Fibroblast of lung (primary cell): Measurements from ENCODE around the gene HOOK1. TPM values are rescaled to one million over a fixed set of nuclear protein-coding genes. Genes with fewer than 3 reads are reported as not detected.

Experiments
- DNase-seq, 2 donors: peaks; one replicate each; pipeline versions ENCODE4 v3.0.0 to v3.0.0-alpha.2; 2010; ENCODE audit warnings: low read depth in 2 of 2
- H2AFZ ChIP-seq: 2 replicates; pipeline ENCODE4 v1.5.1; 2012; ENCODE audit warnings: low read length, control low read depth, inconsistent platforms
- H3K27ac ChIP-seq: 2 replicates; pipeline ENCODE4 v1.5.1; 2011; ENCODE audit warnings: low read length, control low read depth; ENCODE audit not compliant: insufficient read depth
- H3K27me3 ChIP-seq: 2 replicates; pipeline ENCODE4 v1.5.1; 2011; ENCODE audit warnings: mild to moderate bottlenecking, low read length; ENCODE audit not compliant: control insufficient read depth, insufficient read depth
- H3K36me3 ChIP-seq: 2 replicates; pipeline ENCODE4 v1.5.1; 2011; ENCODE audit warnings: low read length; ENCODE audit not compliant: control insufficient read depth, insufficient read depth
- H3K4me1 ChIP-seq: 2 replicates; pipeline ENCODE4 v1.5.1; 2011; ENCODE audit warnings: low read length; ENCODE audit not compliant: control insufficient read depth, insufficient read depth; ENCODE audit errors: extremely low read depth
- H3K4me2 ChIP-seq: 2 replicates; pipeline ENCODE4 v1.5.1; 2011; ENCODE audit warnings: low read length, control low read depth; ENCODE audit not compliant: insufficient read depth; ENCODE audit errors: extremely low read depth
- H3K4me3 ChIP-seq, 4 experiments: fragments of 200-600 bp in 1 of 4; sonication (generic) in 1 of 4; replicated peaks in 1 of 4; 2 replicates each; pipeline ENCODE4 v1.5.1; 2011 to 2016; ENCODE audit warnings: low read length in 4 of 4, low read depth in 3 of 4, mild to moderate bottlenecking in 3 of 4, control low read depth in 2 of 4, inconsistent platforms in 1 of 4, mixed read lengths in 1 of 4; ENCODE audit not compliant: insufficient read depth in 1 of 4; ENCODE audit errors: control extremely low read depth in 1 of 4
- H3K79me2 ChIP-seq: 2 replicates; pipeline ENCODE4 v1.5.1; 2012; ENCODE audit warnings: mild to moderate bottlenecking, low read length, inconsistent platforms; ENCODE audit not compliant: control insufficient read depth, insufficient read depth
- H3K9ac ChIP-seq: 2 replicates; pipeline ENCODE4 v1.5.1; 2011; ENCODE audit warnings: mild to moderate bottlenecking, low read length, control low read depth; ENCODE audit not compliant: insufficient read depth
- H3K9me3 ChIP-seq: 2 replicates; pipeline ENCODE4 v1.5.1; 2012; ENCODE audit warnings: low read depth, low read length; ENCODE audit not compliant: control insufficient read depth, insufficient read depth
- H4K20me1 ChIP-seq: 2 replicates; pipeline ENCODE4 v1.5.1; 2011; ENCODE audit warnings: low read length; ENCODE audit not compliant: control insufficient read depth, insufficient read depth; ENCODE audit errors: extremely low read depth
- CTCF ChIP-seq, 2 donors: IDR thresholded peaks in 1 of 2; conservative IDR thresholded peaks in 1 of 2; 1 replicate in 1 of 2; 2 replicates in 1 of 2; pipeline ENCODE4 v1.5.1; 2011 to 2012; ENCODE audit warnings: low read length in 2 of 2, control low read depth in 1 of 2, inconsistent platforms in 1 of 2, low read depth in 1 of 2, mild to moderate bottlenecking in 1 of 2
- EZH2 ChIP-seq: IDR thresholded peaks from 2 replicates; pipeline ENCODE4 v1.5.1; 2012; ENCODE audit warnings: low read length, control low read depth, mild to moderate bottlenecking; ENCODE audit errors: missing control alignments
- polyA plus RNA-seq, 2 donors: library from polyadenylated mRNA; depleted of rRNA in 1 of 2; stranded (reverse) in 1 of 2; unstranded in 1 of 2; fragments of >200 nt; gene quantifications; 2 replicates each; pipeline ENCODE4 v1.2.1, GENCODE V29; 2011 to 2012; ENCODE audit warnings: missing spikeins in 1 of 2
- total RNA-seq: library from RNA; depleted of rRNA; stranded (reverse); fragments of >200 nt; gene quantifications from 2 replicates; pipeline ENCODE4 v1.2.1, GENCODE V29; 2014

HOOK1 gene
- total and polyA plus RNA-seq, 2 donors (not counting 1 experiment from before 2014, with no cell fraction given) = under 0.01 TPM; not detected in 1

GRCh38 chr1:59915516-59915915, 100.8 kb downstream of the HOOK1 start:
- no peak for DNase-seq
- no peak overlapping the region for H3K4me2 ChIP-seq

GRCh38 chr1:59917026-59917784, 102.5 kb downstream of the HOOK1 start:
- no peak overlapping the region for H3K27ac ChIP-seq
- H3K4me2 ChIP-seq = no peak overlapping the region
- no peak for DNase-seq
- no peak overlapping the region for H2AFZ ChIP-seq
- H3K27me3 ChIP-seq = no peaks in the 10 kb centered on the region
- H3K4me1 ChIP-seq = no peaks in the 10 kb centered on the region
- no peaks in the 10 kb centered on the region for H3K36me3 ChIP-seq
- no peak overlapping the region for H3K4me3 ChIP-seq
- H3K79me2 ChIP-seq = no peaks in the 10 kb centered on the region
- H3K9me3 ChIP-seq = no peaks in the 10 kb centered on the region
- H4K20me1 ChIP-seq = no peaks in the 10 kb centered on the region
- H3K9ac ChIP-seq = no peak overlapping the region
- no peak for TF ChIP-seq EZH2
- no peak for TF ChIP-seq CTCF (conservative IDR thresholded peaks at IDR 0.05 in 1 of 2, IDR thresholded peaks at IDR 0.05 in 1 of 2; ENCODE audit: low read depth in 1 of 2, low read length in 2 of 2)

More at GRCh38 chr1:59915516-59915915, 100.8 kb downstream of the HOOK1 start:
- Histone ChIP-seq H3K27ac (no peak overlapping the region), H3K9ac (no peak overlapping the region), H3K79me2 (no peaks in the 10 kb centered on the region), H3K27me3 (no peaks in the 10 kb centered on the region), H3K4me3 (no peak overlapping the region), H4K20me1 (no peaks in the 10 kb centered on the region), H3K36me3 (no peaks in the 10 kb centered on the region), H3K9me3 (no peaks in the 10 kb centered on the region), H3K4me1 (no peaks in the 10 kb centered on the region), H2AFZ (no peak overlapping the region)
- no peak for TF ChIP-seq CTCF (conservative IDR thresholded peaks at IDR 0.05 in 1 of 2, IDR thresholded peaks at IDR 0.05 in 1 of 2; ENCODE audit: low read depth in 1 of 2, low read length in 2 of 2)
- no peak for TF ChIP-seq EZH2

DNA sequence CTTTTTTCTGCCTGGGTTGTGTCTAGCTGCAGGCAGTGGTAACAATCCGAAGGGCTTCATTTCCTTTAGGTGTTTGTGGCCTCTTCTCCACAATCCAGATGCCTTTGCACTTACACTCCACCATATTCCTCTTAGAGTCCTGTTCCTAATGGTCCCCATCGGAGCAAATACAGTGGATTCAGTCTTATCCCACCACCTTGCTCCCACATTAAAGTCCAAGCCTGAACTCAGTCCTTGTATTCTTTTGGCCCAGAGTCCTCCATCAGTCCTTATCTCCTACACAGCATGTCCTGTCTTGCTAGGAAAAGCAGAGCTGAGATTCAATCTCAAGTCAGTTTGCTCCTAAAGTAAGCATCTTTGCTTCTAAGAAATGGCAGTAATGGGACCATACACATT, 103.0 kb downstream of the HOOK1 start:
- Histone ChIP-seq H3K79me2 (no peaks in the 10 kb centered on the region), H3K9ac (no peak overlapping the region), H3K27me3 (peaks cover under 1% of the 10 kb centered on the region), H3K4me1 (no peaks in the 10 kb centered on the region), H3K27ac (no peak overlapping the region), H4K20me1 (no peaks in the 10 kb centered on the region), H3K9me3 (no peaks in the 10 kb centered on the region), H2AFZ (no peak overlapping the region), H3K4me3 (no peak overlapping the region), H3K4me2 (no peak overlapping the region), H3K36me3 (no peaks in the 10 kb centered on the region)
- DNase-seq = no peak
- TF ChIP-seq EZH2 (no peak), CTCF (conservative IDR thresholded peaks at IDR 0.05 in 1 of 2, IDR thresholded peaks at IDR 0.05 in 1 of 2; ENCODE audit: low read depth in 1 of 2, low read length in 2 of 2) (no peak)
